H9 (cell line): Measurements from ENCODE around the gene GSE1. TPM values are rescaled to one million over a fixed set of nuclear protein-coding genes. Genes with fewer than 3 reads are reported as not detected.

Experiments used
- DNase-seq: peaks from one replicate; pipeline ENCODE4 v3.0.0-alpha.2; 2017
- H2AFZ ChIP-seq: one replicate; pipeline ENCODE4 v1.6.1; 2013; ENCODE audit warnings: mild to moderate bottlenecking, low read length, control low read depth, moderate library complexity
- H2AK5ac ChIP-seq: 2 replicates; pipeline ENCODE4 v1.6.1; 2013; ENCODE audit warnings: low read length, control low read depth, mixed read lengths; ENCODE audit not compliant: insufficient read length
- H2BK120ac ChIP-seq: one replicate; pipeline ENCODE4 v1.6.1; 2013; ENCODE audit warnings: low read depth, mild to moderate bottlenecking, low read length, control low read depth, inconsistent platforms; ENCODE audit not compliant: poor library complexity, severe bottlenecking
- H2BK12ac ChIP-seq: 2 replicates; pipeline ENCODE4 v1.6.1; 2013; ENCODE audit warnings: low read length, control low read depth, mixed read lengths, low read depth; ENCODE audit not compliant: insufficient read length
- H2BK15ac ChIP-seq: 2 replicates; pipeline ENCODE4 v1.6.1; 2013; ENCODE audit warnings: low read depth, low read length, control low read depth
- H2BK20ac ChIP-seq: one replicate; pipeline ENCODE4 v1.6.1; 2013; ENCODE audit warnings: low read depth, mild to moderate bottlenecking, low read length, control low read depth, inconsistent platforms; ENCODE audit not compliant: poor library complexity, severe bottlenecking
- H2BK5ac ChIP-seq: 2 replicates; pipeline ENCODE4 v1.6.1; 2013; ENCODE audit warnings: low read length, control low read depth, mixed read lengths; ENCODE audit not compliant: insufficient read length
- H3K14ac ChIP-seq: 2 replicates; pipeline ENCODE4 v1.6.1; 2013; ENCODE audit warnings: low read length, control low read depth; ENCODE audit not compliant: insufficient read depth
- H3K18ac ChIP-seq: 2 replicates; pipeline ENCODE4 v1.6.1; 2013; ENCODE audit warnings: low read depth, mild to moderate bottlenecking, mixed read lengths, low read length, control low read depth; ENCODE audit not compliant: insufficient read length
- H3K23ac ChIP-seq: 2 replicates; pipeline ENCODE4 v1.6.1; 2013; ENCODE audit warnings: low read length, control low read depth, mixed read lengths, low read depth; ENCODE audit not compliant: insufficient read length
- H3K23me2 ChIP-seq: 2 replicates; pipeline ENCODE4 v1.6.1; 2013; ENCODE audit warnings: low read depth, mild to moderate bottlenecking, mixed read lengths, low read length, control low read depth; ENCODE audit not compliant: insufficient read length, poor library complexity, severe bottlenecking
- H3K27ac ChIP-seq: 2 replicates; pipeline ENCODE4 v1.5.1; 2013; ENCODE audit warnings: low read length, control low read depth, mixed read lengths, low read depth; ENCODE audit not compliant: insufficient read length
- H3K27me3 ChIP-seq: 2 replicates; pipeline ENCODE4 v1.6.1; 2013; ENCODE audit warnings: low read length, control low read depth, inconsistent platforms; ENCODE audit not compliant: insufficient read depth
- H3K4ac ChIP-seq: 2 replicates; pipeline ENCODE4 v1.6.1; 2013; ENCODE audit warnings: low read depth, mild to moderate bottlenecking, control low read depth, inconsistent platforms, low read length, moderate library complexity
- H3K4me1 ChIP-seq: 2 replicates; pipeline ENCODE4 v1.6.1; 2013; ENCODE audit warnings: low read length, control low read depth, inconsistent platforms; ENCODE audit not compliant: insufficient read depth
- H3K4me2 ChIP-seq: 2 replicates; pipeline ENCODE4 v1.6.1; 2013; ENCODE audit warnings: low read length, control low read depth, mixed read lengths; ENCODE audit not compliant: insufficient read length, insufficient read depth
- H3K56ac ChIP-seq: 2 replicates; pipeline ENCODE4 v1.6.1; 2013; ENCODE audit warnings: low read depth, mild to moderate bottlenecking, mixed read lengths, low read length, control low read depth; ENCODE audit not compliant: insufficient read length
- H3K79me1 ChIP-seq: 2 replicates; pipeline ENCODE4 v1.6.1; 2013; ENCODE audit warnings: low read depth, mild to moderate bottlenecking, moderate library complexity, low read length, control low read depth, inconsistent platforms; ENCODE audit not compliant: insufficient read depth, poor library complexity, severe bottlenecking
- H3K79me2 ChIP-seq: 2 replicates; pipeline ENCODE4 v1.6.1; 2013; ENCODE audit warnings: low read length, control low read depth, inconsistent platforms; ENCODE audit not compliant: insufficient read depth
- H3K9ac ChIP-seq: 2 replicates; pipeline ENCODE4 v1.6.1; 2013; ENCODE audit warnings: low read length, control low read depth, mixed read lengths; ENCODE audit not compliant: insufficient read length; ENCODE audit errors: extremely low read depth
- H3K9me3 ChIP-seq: one replicate; pipeline ENCODE4 v1.6.1; 2013; ENCODE audit warnings: low read depth, low read length, inconsistent platforms; ENCODE audit not compliant: control insufficient read depth
- H3T11ph ChIP-seq: one replicate; pipeline ENCODE4 v1.6.1; 2013; ENCODE audit warnings: mild to moderate bottlenecking, low read length, control low read depth, inconsistent platforms
- H4K20me1 ChIP-seq: one replicate; pipeline ENCODE4 v1.6.1; 2013; ENCODE audit not compliant: control insufficient read depth, insufficient read length, insufficient read depth
- H4K5ac ChIP-seq: 2 replicates; pipeline ENCODE4 v1.6.1; 2013; ENCODE audit warnings: low read depth, mild to moderate bottlenecking, mixed read lengths, low read length, control low read depth; ENCODE audit not compliant: insufficient read length
- H4K8ac ChIP-seq: replicated peaks from 2 replicates; pipeline ENCODE4 v1.6.1; 2013; ENCODE audit warnings: low read length, control low read depth, mixed read lengths, low read depth; ENCODE audit not compliant: insufficient read length
- H4K91ac ChIP-seq: 2 replicates; pipeline ENCODE4 v1.6.1; 2013; ENCODE audit warnings: low read depth, mild to moderate bottlenecking, moderate library complexity, mixed read lengths, low read length, control low read depth; ENCODE audit not compliant: insufficient read length
- H3K27ac Mint-ChIP-seq, 3 experiments: 2 replicates in 2 of 3; 3 replicates in 1 of 3; pipeline ENCODE4 v1.8.0; 2020 to 2021; ENCODE audit warnings: mixed read lengths in 3 of 3, mild to moderate bottlenecking in 1 of 3, moderate library complexity in 1 of 3
- H3K27me3 Mint-ChIP-seq: 2 replicates; pipeline ENCODE4 v1.8.0; 2021; ENCODE audit warnings: low read depth, mild to moderate bottlenecking, moderate library complexity, mixed read lengths
- H3K36me3 Mint-ChIP-seq, 3 experiments: 2 replicates in 2 of 3; 3 replicates in 1 of 3; pipeline ENCODE4 v1.8.0; 2020 to 2021; ENCODE audit warnings: low read depth in 3 of 3, mixed read lengths in 3 of 3; ENCODE audit not compliant: insufficient read depth in 1 of 3
- H3K4me1 Mint-ChIP-seq, 2 experiments: 2 replicates each; pipeline ENCODE4 v1.8.0; 2020; ENCODE audit warnings: mixed read lengths in 2 of 2
- H3K4me3 Mint-ChIP-seq, 2 experiments: 2 replicates in 1 of 2; 3 replicates in 1 of 2; pipeline ENCODE4 v1.8.0; 2020 to 2021; ENCODE audit warnings: mild to moderate bottlenecking in 2 of 2, mixed read lengths in 2 of 2, moderate library complexity in 1 of 2
- H3K9me3 Mint-ChIP-seq, 2 experiments: 2 replicates in 1 of 2; 3 replicates in 1 of 2; pipeline ENCODE4 v1.8.0; 2020; ENCODE audit warnings: mild to moderate bottlenecking in 2 of 2, mixed read lengths in 2 of 2, moderate library complexity in 1 of 2
- WGBS: extraction: QIAGEN DNeasy Blood & Tissue Kit; methylation state at CpG from one replicate; pipeline ENCODE4 v1.1.7; 2013; ENCODE audit warnings: missing lambda C conversion rate, low lambda C conversion rate, mixed read lengths; ENCODE audit not compliant: insufficient read length; ENCODE audit errors: extremely low coverage; 5-methylcytosine and 5-hydroxymethylcytosine counted together
- total RNA-seq: library from RNA; stranded (reverse); gene quantifications from 2 replicates; pipeline ENCODE4 v1.2.1, GENCODE V29; 2021
- TF ChIP-seq, protein P1 (sequence below): fragments of 200-600 bp; sonication (generic); conservative IDR thresholded peaks from 3 replicates; pipeline ENCODE4 v1.8.0; 2021; ENCODE audit warnings: antibody characterized with exemption, mild to moderate bottlenecking

GSE1 gene
- total RNA-seq, 1 experiment from 2014 or later: 125 TPM

DNA sequence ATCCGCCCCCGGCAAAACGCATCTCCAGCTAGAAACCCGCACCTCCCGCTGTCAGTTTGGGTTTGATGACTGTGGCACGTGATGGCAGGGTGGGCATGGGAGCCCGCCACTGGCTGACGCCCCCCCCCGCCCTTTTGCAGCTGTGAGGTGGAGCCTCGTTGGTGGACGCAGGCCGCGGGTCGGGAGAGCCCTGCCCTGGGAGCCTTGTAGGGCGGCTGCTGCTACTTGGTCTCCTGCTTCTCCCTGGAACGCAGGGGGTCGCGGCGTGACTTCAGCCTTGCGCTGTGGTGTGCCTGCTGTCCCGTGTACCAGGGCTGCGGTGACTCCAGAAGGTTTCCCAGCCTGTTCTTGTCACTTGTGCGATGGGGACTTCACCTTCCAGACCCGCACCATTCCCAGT is 28.2 kb downstream of the GSE1 start:
- H3K79me1 ChIP-seq: peaks cover 6% of the 10 kb centered on the region
- H4K8ac ChIP-seq: no peak overlapping the region
- H3K27me3 ChIP-seq: no peaks in the 10 kb centered on the region
- no peak overlapping the region for H2BK120ac ChIP-seq
- no peaks in the 10 kb centered on the region for H4K20me1 ChIP-seq
- no peak overlapping the region for H3T11ph ChIP-seq
- TF ChIP-seq, protein P1, sequence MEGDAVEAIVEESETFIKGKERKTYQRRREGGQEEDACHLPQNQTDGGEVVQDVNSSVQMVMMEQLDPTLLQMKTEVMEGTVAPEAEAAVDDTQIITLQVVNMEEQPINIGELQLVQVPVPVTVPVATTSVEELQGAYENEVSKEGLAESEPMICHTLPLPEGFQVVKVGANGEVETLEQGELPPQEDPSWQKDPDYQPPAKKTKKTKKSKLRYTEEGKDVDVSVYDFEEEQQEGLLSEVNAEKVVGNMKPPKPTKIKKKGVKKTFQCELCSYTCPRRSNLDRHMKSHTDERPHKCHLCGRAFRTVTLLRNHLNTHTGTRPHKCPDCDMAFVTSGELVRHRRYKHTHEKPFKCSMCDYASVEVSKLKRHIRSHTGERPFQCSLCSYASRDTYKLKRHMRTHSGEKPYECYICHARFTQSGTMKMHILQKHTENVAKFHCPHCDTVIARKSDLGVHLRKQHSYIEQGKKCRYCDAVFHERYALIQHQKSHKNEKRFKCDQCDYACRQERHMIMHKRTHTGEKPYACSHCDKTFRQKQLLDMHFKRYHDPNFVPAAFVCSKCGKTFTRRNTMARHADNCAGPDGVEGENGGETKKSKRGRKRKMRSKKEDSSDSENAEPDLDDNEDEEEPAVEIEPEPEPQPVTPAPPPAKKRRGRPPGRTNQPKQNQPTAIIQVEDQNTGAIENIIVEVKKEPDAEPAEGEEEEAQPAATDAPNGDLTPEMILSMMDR: no peak
- Mint-ChIP-seq H3K4me1 (peaks cover 4 to 10% of the 10 kb centered on the region in 2 experiments; a peak in 3 of 4 replicates), H3K4me3 (no peak overlapping the region), H3K9me3 (no peaks in the 10 kb centered on the region), H3K27ac (peak overlapping the region in 2 of 3 experiments; percentile 87 to 92; a peak in 3 of 7 replicates), H3K27me3 (no peaks in the 10 kb centered on the region), H3K36me3 (peaks cover 2 to 36% (median 24%) of the 10 kb centered on the region in 3 experiments; a peak in 6 of 7 replicates)
- H3K27ac ChIP-seq: no peak overlapping the region
- no peak overlapping the region for H2BK20ac ChIP-seq
- no peak overlapping the region for H2BK15ac ChIP-seq
- no peak overlapping the region for H2BK5ac ChIP-seq
- H3K9me3 ChIP-seq: no peaks in the 10 kb centered on the region
- H3K56ac ChIP-seq: no peak overlapping the region
- H4K5ac ChIP-seq: no peak overlapping the region
- H3K18ac ChIP-seq: no peak overlapping the region
- DNase-seq: no peak
- H3K79me2 ChIP-seq: peaks cover 4% of the 10 kb centered on the region; the same call in 1 of the 2 replicates
- H3K4ac ChIP-seq: no peak overlapping the region
- no peak overlapping the region for H3K9ac ChIP-seq
- no peak overlapping the region for H2BK12ac ChIP-seq
- H4K91ac ChIP-seq: no peak overlapping the region
- H3K4me1 ChIP-seq: no peaks in the 10 kb centered on the region
- H3K14ac ChIP-seq: no peak overlapping the region; the same call in 1 of the 2 replicates
- H3K23ac ChIP-seq: no peak overlapping the region
- H2AFZ ChIP-seq: no peak overlapping the region
- no peak overlapping the region for H2AK5ac ChIP-seq
- no peak overlapping the region for H3K4me2 ChIP-seq
- H3K23me2 ChIP-seq: no peaks in the 10 kb centered on the region
- WGBS: no CpG with 5 or more reads among the region's 24 CpGs
